HG03460 (cell line): Measurements from ENCODE around the gene KCTD19.
"Not testable (repeated sequence)": the region's sequence is repeated elsewhere in the genome, so short reads cannot be mapped to it uniquely, and the experiment has no call there.

ENCODE experiments used
- ATAC-seq: cut with Tn5 transposase; IDR thresholded peaks from one replicate; pipeline ENCODE4 v1.9.1; 2021; ENCODE audit not compliant: unreplicated experiment

The KCTD19 gene

DNA sequence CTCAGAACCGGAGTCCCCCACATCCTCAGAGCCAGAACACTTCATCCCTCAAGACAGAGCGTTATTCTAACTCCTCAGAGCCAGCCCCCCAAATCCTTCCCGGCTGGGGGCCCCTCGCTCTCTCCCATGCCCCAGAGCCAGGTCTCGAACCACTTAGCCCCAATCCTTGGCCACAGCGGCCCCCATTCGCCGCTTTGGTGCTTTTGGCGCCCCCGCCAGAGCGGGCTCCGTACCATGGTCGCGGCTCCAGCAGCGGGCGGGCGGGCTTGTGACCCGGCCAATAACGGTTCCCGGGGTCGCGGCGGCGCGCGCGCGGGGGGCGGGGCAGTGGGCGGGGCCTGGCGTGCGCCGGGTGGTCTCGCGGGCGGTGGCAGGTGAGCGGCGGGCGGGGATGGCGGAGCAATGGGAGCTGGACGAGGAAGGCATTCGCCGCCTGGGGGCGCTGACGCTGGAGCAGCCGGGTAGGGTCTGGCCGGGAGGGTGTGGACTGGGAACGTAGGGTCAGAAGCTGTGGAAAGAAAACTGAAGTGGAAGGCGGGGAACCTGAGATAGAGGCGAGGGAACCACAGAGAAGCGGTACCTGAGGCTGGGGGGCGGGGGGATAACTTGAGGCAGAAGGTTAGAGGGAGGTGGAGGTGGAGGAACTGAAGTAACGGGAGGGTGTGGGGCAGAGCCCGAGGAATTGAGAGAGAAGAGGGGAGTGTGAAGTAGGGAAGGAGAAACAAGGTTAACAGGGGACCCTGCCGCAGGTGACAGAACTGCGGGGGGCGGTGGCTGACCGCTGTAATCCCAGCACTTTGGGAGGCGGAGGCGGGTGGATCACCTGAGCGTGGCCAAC is at the start of gene KCTD19, which contains the start of gene LRRC36:
Gene KCTD19 (minus strand): TSS at position 270 of the 838 bp plus-strand sequence. CDS start 34 bp downstream, at position 236.
Gene LRRC36 (plus strand): TSS at position 344 of the 838 bp plus-strand sequence. CDS start 48 bp downstream, at position 392.
- ATAC-seq, result no peak

GRCh38 chr16:67376012-67376411 is 49.5 kb upstream of the KCTD19 start:
- not testable (repeated sequence) for ATAC-seq

GRCh38 chr16:67372664-67373063 is 46.1 kb upstream of the KCTD19 start:
- ATAC-seq, result no peak

DNA sequence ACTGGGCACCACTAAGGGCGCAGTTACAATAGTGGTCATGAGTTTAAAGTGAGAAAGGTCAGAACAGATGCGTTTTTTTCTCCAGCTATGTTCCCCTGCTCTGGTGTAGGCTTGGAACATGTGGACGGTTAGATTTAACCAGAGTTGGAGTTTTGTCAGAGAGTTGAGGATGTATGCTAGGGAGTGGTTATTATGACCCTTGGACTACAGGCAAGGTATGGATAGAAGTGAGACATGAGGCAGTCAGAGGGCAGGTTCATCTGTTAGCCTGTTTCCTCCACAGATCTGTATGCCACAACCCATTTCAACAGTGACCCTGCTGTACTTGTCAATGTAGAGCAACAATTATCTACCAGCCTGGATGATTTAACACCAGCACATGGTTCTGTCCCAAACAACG is 44.1 kb upstream of the KCTD19 start:
- ATAC-seq, result no peak

DNA sequence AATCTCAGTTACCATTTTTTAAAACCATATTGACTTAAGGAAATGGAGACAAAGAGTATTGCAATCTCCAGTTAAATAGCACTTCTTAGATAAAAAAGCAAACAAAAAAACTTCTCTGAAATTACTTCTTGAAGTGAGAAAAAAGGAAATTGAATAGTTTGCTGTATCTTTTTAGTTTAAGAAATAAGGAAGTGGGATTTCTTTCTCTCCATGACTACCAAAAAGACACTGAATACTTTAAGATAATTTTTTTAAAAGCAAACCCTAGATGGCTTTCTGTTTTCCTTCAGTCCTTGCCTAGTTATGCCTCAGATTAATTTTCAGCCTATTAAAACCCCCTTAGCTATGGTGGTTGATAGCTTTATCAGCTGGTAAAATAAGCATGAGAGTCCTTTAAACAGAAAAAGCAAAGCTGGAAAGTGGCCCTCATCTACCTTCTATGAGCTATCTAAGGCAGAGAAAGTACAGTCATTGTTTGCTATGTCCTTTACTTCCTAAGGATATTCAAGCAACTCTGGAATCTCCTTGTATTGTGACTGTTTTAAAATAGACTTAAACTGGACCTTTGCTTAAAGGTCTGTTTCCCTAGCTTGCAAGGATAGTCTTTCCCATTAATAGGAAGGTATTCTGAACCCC is 38.2 kb upstream of the KCTD19 start:
- ATAC-seq, result no peak

- ATAC-seq, result no peak
Observed at GRCh38 chr16:67361038-67361437, 34.5 kb upstream of the KCTD19 start.

- ATAC-seq, result not testable (repeated sequence)
Observed at GRCh38 chr16:67359540-67360269, 33.2 kb upstream of the KCTD19 start.

- no peak for ATAC-seq
Observed at GRCh38 chr16:67357561-67357960, 31.0 kb upstream of the KCTD19 start.

GRCh38 chr16:67356396-67356795 is 29.9 kb upstream of the KCTD19 start:
- ATAC-seq, result no peak

DNA sequence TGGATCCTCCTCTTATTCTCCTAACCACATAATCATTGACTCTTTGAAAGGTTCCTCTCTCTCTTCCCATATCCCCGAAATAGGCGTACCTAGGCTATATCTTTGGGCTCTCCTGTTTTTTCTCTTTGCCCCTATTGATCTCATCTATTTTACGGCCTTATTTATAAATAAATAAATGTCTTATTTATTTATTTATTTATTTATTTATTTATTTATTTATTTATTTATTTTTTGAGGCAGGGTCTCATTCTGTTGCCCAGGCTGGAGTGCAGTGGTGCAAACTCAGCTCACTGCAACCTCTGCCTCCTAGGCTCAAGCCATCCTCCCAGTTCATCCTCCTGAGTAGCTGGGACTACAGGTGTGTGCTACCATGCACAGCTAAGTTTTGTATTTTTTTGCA is 25.9 kb upstream of the KCTD19 start:
- not testable (repeated sequence) for ATAC-seq

DNA sequence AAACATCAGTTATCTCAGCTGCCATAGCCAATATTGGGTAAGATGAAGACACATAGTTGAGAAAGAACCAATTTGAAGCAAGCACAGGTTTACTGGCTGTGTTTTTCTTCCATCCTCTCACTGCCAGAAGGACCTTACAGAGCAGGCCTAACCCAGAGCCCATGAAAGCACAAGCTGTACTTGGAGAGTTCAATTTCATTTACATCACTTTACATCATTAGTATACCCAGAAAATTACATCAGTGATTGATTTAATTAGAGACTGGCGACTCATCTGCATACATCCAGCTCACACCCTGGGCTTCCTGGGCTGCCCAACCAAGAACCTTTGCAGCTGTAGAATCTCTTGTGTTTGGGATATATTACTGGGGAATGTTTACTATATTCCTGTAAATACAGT is 23.8 kb upstream of the KCTD19 start:
- no peak for ATAC-seq

DNA sequence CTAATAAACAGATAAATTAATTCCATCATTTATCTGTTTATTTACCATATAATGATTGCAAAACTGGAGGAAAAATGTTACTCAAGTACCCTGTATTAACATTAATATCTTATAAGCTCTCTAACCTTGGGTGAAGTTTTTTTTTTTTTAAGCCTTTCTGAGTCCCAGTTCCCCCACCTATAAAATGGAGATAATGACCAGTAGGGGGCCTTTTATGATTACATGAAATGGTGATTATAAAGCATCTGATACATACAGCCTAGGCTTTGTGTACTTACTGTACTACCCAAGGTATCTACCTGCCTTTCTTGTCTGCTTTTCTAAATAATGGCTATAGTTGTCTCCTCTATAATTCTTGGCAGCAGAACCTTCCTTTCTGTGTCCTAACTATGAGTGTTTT is 22.6 kb upstream of the KCTD19 start:
- ATAC-seq, result no peak

DNA sequence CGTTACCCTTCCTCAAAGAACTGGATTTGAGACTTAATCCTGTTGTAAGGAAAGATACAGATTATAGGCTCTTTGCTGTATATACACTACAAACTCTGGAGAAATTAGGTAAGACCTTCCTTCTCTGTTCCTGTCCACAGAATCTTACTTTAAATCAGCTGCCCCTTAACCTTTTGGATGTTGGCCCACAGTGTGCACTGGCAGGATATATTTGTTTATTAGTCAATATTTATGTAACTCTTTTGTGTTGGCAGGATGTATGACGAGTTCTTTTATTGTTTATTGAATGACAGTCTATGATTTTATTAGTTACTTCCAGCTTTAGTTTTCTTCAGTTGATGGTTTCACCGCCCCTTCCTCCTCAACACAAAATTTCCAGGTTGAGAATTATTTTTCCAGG is 19.8 kb upstream of the KCTD19 start:
- no peak for ATAC-seq

DNA sequence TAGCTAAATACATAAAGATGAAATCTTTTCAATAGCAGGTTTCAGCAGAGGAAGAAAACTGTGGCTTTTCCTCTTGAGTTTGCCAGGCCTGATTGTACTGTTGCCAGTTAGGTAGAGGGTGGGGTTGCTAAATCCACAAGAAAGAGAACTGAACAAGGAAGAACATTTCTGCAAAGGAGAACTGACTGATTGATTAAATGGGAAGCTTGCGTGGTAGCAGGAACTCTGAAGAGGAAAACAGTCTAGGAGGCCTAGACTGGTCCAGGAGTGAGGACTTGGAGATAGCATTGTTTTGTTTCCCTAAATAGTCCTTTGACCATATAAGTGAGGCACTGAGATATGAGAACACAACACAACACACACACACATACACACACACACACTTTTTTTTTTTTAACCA is 18.9 kb upstream of the KCTD19 start:
- no peak for ATAC-seq

- ATAC-seq, result no peak
Observed at GRCh38 chr16:67342616-67343015, 16.1 kb upstream of the KCTD19 start.

GRCh38 chr16:67341250-67341649 is 14.7 kb upstream of the KCTD19 start:
- no peak for ATAC-seq

- no peak for ATAC-seq
Observed at GRCh38 chr16:67339453-67339852, 12.9 kb upstream of the KCTD19 start.

- ATAC-seq, result no peak
Observed at GRCh38 chr16:67336648-67337047, 10.1 kb upstream of the KCTD19 start.

DNA sequence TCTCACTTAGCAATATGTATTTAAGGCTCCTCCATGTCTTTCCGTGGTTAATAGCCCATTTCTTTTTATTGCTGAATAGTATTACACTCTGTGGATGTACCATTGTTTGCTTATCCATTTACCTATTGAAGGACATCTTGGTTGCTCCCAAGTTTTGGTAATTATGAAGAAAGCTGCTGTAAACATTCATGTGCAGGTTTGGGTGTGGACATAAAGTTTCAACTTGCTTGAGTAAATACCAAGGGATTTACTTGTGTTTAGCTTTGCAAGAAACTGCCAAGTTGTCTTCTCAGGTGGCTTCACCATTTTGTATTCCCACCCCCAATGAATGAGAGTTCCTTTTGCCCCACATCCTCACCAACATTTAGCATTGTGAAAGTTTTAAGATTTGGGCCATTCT is 9.6 kb upstream of the KCTD19 start:
- no peak for ATAC-seq

DNA sequence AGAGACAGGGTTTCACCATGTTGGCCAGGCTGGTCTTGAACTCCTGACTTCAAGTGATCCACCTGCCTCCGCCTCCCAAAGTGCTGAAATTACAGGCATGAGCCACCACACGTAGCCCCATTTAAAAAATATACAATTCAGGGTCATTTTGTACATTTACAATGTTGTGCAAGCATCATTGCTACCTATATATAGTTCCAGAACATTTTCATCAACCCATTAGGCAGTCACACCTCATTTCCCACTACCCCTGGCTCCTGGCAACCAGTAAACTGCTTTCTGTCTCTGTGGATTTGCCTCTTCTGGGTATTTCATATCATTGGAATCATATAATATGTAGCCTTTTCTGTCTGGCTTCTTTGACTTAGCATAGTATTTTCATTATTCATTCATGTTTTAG is 6.8 kb upstream of the KCTD19 start:
- ATAC-seq, result no peak

DNA sequence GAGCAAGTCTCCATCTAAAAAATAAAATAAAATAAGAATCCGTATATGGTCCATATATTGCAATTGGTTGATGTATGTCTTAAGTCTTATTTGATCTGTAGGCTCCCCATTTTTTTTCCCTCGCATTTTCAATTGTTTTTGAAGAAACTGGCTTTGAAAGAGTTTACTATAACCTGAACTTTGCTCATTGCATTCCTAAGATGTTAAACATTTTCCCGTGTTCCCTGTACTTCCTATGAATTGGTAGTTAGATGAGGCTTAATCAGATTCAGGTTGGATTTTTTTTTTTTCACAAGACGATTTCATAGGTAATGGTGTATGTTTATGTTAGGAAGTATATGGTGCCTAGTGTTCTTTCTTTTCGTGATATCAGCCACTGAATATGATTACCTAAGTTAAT is 3.4 kb upstream of the KCTD19 start:
- ATAC-seq, result no peak

DNA sequence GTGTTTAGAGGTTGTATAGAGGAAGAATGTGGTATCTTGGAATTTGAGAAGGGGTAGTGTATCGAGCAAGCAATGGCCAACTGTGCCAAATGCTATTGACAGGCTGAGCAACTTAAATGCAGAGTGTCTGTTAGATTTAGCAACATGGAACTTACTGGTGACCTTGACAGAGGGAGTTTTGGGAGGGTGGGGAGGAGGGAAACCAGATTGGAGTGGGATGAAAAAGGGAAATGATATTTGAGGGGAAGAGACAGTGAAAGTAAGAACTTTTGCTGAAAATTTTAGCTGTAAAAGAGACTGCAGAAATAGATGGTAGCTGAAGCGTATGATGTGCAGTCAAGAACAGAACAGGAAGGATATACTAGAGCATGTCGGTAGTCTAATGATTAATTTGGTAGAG is 1.2 kb upstream of the KCTD19 start:
- ATAC-seq, result no peak
